Testis (tissue), 3 donors: Measurements from ENCODE around the gene KCTD5. TPM values are rescaled to one million over a fixed set of nuclear protein-coding genes. Genes with fewer than 3 reads are reported as not detected.

Experiments
- DNase-seq: peaks from one replicate; pipeline ENCODE4 v3.0.0-alpha.2; 2019
- H3K27ac ChIP-seq, 2 donors: fragments of 200-600 bp; sonication (generic); one replicate each; pipeline ENCODE4 v1.5.1; 2019
- H3K27me3 ChIP-seq: fragments of 200-600 bp; sonication (generic); one replicate; pipeline ENCODE4 v1.5.1; 2019
- H3K36me3 ChIP-seq: fragments of 200-600 bp; sonication (generic); one replicate; pipeline ENCODE4 v1.5.1; 2017; ENCODE audit warnings: low read depth; ENCODE audit errors: missing control alignments
- H3K4me1 ChIP-seq: fragments of 200-600 bp; sonication (generic); one replicate; pipeline ENCODE4 v1.5.1; 2019
- H3K4me3 ChIP-seq, 2 donors: fragments of 200-600 bp; sonication (generic); one replicate each; pipeline ENCODE4 v1.5.1; 2017 to 2019
- H3K9me3 ChIP-seq: fragments of 200-600 bp; sonication (generic); one replicate; pipeline ENCODE4 v1.5.1; 2017
- POLR2A ChIP-seq: fragments of 450-650 bp; IDR thresholded peaks from one replicate; pipeline ENCODE4 v1.6.1; 2017; ENCODE audit warnings: antibody characterized with exemption, mild to moderate bottlenecking, moderate library complexity
- WGBS, 2 donors: methylation state at CpG; one replicate each; pipeline ENCODE4 v1.1.5; 2018; 5-methylcytosine and 5-hydroxymethylcytosine counted together
- intact Hi-C: fragments of 100-400 bp; cut with DNase I; formaldehyde crosslinking; loops from one replicate; pipeline ENCODE4 v1.15.1; 2023; ENCODE audit warnings: low total_unique reads
- polyA plus RNA-seq: library from polyadenylated mRNA; stranded (reverse); fragments of 350-450 nt; fragmentation: Illumina TruSeq; extraction: RNeasy Lipid Tissue Mini Kit (QIAGEN cat#74804); gene quantifications from one replicate; pipeline ENCODE4 v1.2.3, GENCODE V29; 2014; ENCODE audit warnings: low read depth, low replicate concordance; ENCODE audit not compliant: insufficient read depth
- total RNA-seq, 2 donors: library from RNA; depleted of rRNA; stranded (reverse); fragments of >200 nt; gene quantifications; one replicate each; pipeline ENCODE4 v1.2.3, GENCODE V29; 2016
- TF ChIP-seq, protein P1 (sequence below), 3 experiments: fragments of 450-650 bp in 2 of 3; fragments of 200-600 bp in 1 of 3; sonication (generic) in 1 of 3; IDR thresholded peaks; one replicate each; pipeline ENCODE4 v1.5.1; 2016 to 2019; ENCODE audit warnings: antibody characterized with exemption in 3 of 3, mild to moderate bottlenecking in 2 of 3, moderate library complexity in 1 of 3

KCTD5 gene
- total and polyA plus RNA-seq, 3 donors from 2014 or later: 33.3 to 72.2 (median 63.9) TPM

DNA sequence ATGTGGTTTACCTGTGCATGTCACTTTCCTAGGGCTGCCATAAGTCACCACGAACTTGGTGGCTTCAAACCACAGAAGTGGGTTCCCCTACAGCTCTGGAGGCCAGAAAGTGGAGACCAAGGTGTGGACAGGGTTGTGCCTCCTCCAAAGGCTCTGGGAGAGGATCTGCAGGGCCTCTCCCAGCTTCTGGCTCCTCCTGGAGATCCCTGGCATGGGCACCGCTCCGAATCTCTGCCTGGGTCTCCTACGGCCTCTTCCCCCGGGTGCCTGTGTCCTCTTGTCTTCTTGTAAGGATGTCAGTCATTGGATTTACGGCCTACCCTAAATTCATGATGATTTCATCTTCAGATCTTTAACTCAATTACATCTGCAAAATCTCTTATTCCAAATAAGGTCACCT lies 67.6 kb downstream of the KCTD5 start:
- no peak overlapping the region for H3K27ac ChIP-seq
- intact Hi-C loops: no loop called here
- H3K9me3 ChIP-seq: no peaks in the 10 kb centered on the region
- peaks cover 15% of the 10 kb centered on the region for H3K4me1 ChIP-seq
- TF ChIP-seq, protein P1, sequence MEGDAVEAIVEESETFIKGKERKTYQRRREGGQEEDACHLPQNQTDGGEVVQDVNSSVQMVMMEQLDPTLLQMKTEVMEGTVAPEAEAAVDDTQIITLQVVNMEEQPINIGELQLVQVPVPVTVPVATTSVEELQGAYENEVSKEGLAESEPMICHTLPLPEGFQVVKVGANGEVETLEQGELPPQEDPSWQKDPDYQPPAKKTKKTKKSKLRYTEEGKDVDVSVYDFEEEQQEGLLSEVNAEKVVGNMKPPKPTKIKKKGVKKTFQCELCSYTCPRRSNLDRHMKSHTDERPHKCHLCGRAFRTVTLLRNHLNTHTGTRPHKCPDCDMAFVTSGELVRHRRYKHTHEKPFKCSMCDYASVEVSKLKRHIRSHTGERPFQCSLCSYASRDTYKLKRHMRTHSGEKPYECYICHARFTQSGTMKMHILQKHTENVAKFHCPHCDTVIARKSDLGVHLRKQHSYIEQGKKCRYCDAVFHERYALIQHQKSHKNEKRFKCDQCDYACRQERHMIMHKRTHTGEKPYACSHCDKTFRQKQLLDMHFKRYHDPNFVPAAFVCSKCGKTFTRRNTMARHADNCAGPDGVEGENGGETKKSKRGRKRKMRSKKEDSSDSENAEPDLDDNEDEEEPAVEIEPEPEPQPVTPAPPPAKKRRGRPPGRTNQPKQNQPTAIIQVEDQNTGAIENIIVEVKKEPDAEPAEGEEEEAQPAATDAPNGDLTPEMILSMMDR (IDR thresholded peaks at IDR 0.05): no peak
- TF ChIP-seq POLR2A: no peak
- no peaks in the 10 kb centered on the region for H3K36me3 ChIP-seq
- DNase-seq: no peak
- no peaks in the 10 kb centered on the region for H3K27me3 ChIP-seq
- 94% methylated on average over 6 of the region's 6 CpGs for WGBS, 2 donors
- no peak overlapping the region for H3K4me3 ChIP-seq

DNA sequence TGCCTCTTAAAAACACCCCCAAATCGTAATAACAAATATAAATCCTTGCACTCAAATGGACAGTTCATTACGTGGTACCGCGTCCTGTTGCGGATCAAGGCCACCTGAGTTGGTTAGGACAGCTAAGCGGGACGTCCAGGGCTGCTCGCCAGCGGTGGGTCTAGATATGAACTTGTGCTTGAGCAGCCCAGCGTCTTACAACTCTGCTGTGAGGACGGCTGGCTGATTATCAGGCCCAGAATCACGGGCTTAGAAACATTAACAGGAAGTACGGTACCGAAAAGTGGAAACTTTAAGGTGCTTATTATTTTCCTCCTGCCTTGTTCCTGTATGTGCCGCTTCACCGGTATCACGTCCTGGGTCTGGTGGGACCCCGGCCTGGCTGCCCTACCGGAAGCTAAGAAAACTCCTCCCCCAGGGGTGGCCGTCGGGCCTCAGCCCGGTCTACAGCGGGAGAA lies 69.3 kb downstream of the KCTD5 start:
- no peaks in the 10 kb centered on the region for H3K36me3 ChIP-seq
- TF ChIP-seq, protein P1 (IDR thresholded peaks at IDR 0.05): no peak
- no peak for TF ChIP-seq POLR2A
- intact Hi-C loops: no loop called here
- peak; percentile 51 for DNase-seq
- peak overlapping the region; percentile 91 to 95 for H3K4me3 ChIP-seq
- H3K27ac ChIP-seq: peak overlapping the region; percentile 93 to 100
- peaks cover 27% of the 10 kb centered on the region for H3K4me1 ChIP-seq
- H3K9me3 ChIP-seq: no peaks in the 10 kb centered on the region
- WGBS, 2 donors: 42 to 48% methylated on average over 14 to 19 of the region's 23 CpGs
- no peaks in the 10 kb centered on the region for H3K27me3 ChIP-seq

DNA sequence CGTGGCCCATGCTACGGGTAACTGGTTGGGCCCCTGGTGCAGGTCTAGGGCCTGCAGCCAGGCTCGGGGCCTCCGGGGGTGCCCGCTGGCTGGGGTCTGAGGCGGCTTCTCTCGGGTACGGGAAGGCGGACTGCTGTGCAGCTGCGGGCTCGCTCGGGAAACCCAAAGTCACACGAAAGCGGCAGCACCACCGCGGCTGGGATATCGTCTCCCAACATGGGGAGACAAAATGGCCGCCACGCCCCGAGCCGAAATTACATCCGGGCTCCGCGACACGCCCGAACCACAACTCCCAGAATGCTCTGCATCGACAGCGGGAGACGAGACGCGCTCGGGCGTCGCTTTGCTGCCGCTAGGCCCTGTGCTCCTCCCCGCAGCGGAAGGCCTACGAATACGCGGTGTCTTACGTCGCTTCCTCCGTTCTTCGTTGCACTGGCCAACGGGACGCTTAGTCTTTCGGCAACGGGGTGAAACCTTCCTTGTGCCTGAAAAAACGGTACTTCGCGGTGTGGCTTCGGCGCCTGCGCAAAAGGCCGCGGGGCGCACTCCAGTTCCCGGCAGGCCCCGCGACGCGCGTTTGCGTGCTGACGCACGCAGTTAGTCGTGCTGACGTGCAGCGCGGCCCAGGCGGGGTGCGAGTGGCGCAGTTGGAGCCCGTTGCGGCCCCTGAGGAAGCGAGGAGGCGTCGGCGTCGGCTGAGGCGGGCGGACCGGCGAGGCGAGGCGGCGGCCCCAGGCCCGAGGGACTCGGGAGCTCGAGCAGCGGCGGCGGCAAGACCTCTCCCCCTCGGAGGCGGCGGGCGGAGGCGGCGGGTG lies 69.9 kb downstream of the KCTD5 start, which contains the start of gene SRRM2:
Gene SRRM2, plus strand, starts transcription at position 604 of the 815 bp plus-strand sequence. CDS start 3,727 bp downstream, outside the sequence.
- Histone ChIP-seq H3K9me3 (no peaks in the 10 kb centered on the region), H3K36me3 (no peaks in the 10 kb centered on the region), H3K27me3 (no peaks in the 10 kb centered on the region), H3K27ac (peak within 1 kb of the TSS; percentile 93 to 100), H3K4me3 (peak within 1 kb of the TSS; percentile 91 to 95), H3K4me1 (peaks cover 27% of the 10 kb centered on the region)
- WGBS, 2 donors: 0 to 1% methylated on average over 5 to 82 of the region's 99 CpGs
- intact Hi-C loops: no loop called here
- TF ChIP-seq POLR2A: peak; percentile 97
- TF ChIP-seq, protein P1 (IDR thresholded peaks at IDR 0.05): peak in 1 of 3 experiments; percentile 26
- peak; percentile 94 for DNase-seq

DNA sequence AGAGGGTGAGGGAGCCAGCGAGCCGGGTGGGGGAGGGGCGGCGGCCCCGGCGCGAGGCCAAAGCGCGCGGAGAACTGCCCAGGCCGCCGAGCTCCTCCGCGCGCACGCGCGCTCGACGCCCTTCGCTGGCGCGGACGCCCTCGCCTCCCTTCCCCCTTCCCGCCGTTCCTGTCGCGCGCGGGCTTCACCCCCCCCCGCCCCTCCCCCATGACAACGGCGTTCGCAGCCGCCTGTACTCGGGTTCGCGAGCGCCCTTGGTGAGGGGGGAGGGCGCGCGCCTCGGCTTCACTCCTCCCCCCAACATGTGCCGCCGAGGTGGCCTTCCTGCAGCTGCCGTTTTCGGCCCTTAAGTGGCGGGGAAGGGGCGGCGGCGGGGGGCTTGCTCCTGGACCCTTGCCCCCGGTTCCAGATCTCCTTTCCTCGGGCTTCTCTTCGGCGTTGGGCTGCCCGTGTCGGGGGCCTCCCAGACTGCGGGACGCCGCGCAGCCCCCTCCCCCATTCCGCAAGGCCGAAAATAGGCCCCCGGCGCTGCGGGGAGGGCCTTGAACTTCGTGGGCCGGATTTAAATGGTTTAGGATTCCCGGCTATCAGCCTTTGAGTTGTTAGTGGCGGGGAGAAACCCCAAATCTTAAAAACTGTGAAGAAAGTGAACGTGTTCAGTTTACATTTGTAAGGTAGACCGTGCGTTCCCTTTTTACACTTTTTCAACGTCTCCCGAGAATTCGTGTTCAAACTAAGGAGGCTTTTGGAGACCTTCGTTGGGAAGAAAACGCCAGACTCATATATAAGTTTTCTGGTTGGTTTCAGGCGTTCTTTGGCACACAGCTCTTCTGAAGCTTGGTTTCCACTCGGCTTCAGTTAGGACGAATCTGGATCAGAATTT lies 70.8 kb downstream of the KCTD5 start:
- TF ChIP-seq POLR2A: no peak
- TF ChIP-seq, protein P1 (IDR thresholded peaks at IDR 0.05): no peak
- H3K36me3 ChIP-seq: no peaks in the 10 kb centered on the region
- peak; percentile 85 for DNase-seq
- no peaks in the 10 kb centered on the region for H3K27me3 ChIP-seq
- no peaks in the 10 kb centered on the region for H3K9me3 ChIP-seq
- peaks cover 27% of the 10 kb centered on the region for H3K4me1 ChIP-seq
- peak overlapping the region; percentile 93 to 100 for H3K27ac ChIP-seq
- intact Hi-C loops: no loop called here
- WGBS, 2 donors: 0 to 1% methylated on average over 12 to 65 of the region's 82 CpGs
- peak overlapping the region; percentile 91 to 95 for H3K4me3 ChIP-seq
